ENCODE measurements around the gene TCF7L1. TPM values are rescaled to one million over a fixed set of nuclear protein-coding genes. Genes with fewer than 3 reads are reported as not detected.
"Not testable (repeated sequence)": the region's sequence is repeated elsewhere in the genome, so short reads cannot be mapped to it uniquely, and the experiment has no call there.

The TCF7L1 gene
- total RNA-seq, 1 donor from 2014 or later = 6.6 TPM

GRCh38 chr2:85318222-85319074 lies 185.3 kb downstream of the TCF7L1 start:
- TF ChIP-seq CTCF (IDR thresholded peaks at IDR 0.05; ENCODE audit: partially characterized antibody, unreplicated experiment) = no peak
- H3K4me1 Mint-ChIP-seq (ENCODE audit: low read depth, unreplicated experiment) = peaks cover 19% of the 10 kb centered on the region
- H3K27me3 Mint-ChIP-seq (ENCODE audit: unreplicated experiment) = peaks cover 4% of the 10 kb centered on the region
- no peak for DNase-seq
- peaks cover 7% of the 10 kb centered on the region for H3K9me3 Mint-ChIP-seq (ENCODE audit: unreplicated experiment)
- no peak overlapping the region for H3K27ac Mint-ChIP-seq (ENCODE audit: unreplicated experiment)
- H3K4me3 Mint-ChIP-seq (ENCODE audit: unreplicated experiment) = peak overlapping the region; percentile 51
- peaks cover 5% of the 10 kb centered on the region for H3K36me3 Mint-ChIP-seq (ENCODE audit: unreplicated experiment)

GRCh38 chr2:85319796-85320195 lies 186.6 kb downstream of the TCF7L1 start:
- Mint-ChIP-seq H3K36me3 (ENCODE audit: unreplicated experiment) (peaks cover 5% of the 10 kb centered on the region), H3K27ac (ENCODE audit: unreplicated experiment) (no peak overlapping the region), H3K4me1 (ENCODE audit: low read depth, unreplicated experiment) (peaks cover 9% of the 10 kb centered on the region), H3K27me3 (ENCODE audit: unreplicated experiment) (no peaks in the 10 kb centered on the region), H3K9me3 (ENCODE audit: unreplicated experiment) (peaks cover 4% of the 10 kb centered on the region), H3K4me3 (ENCODE audit: unreplicated experiment) (no peak overlapping the region)
- no peak for TF ChIP-seq CTCF (IDR thresholded peaks at IDR 0.05; ENCODE audit: partially characterized antibody, unreplicated experiment)
- DNase-seq = no peak

- Mint-ChIP-seq H3K27ac (ENCODE audit: unreplicated experiment) (no peak overlapping the region), H3K9me3 (ENCODE audit: unreplicated experiment) (peaks cover 8% of the 10 kb centered on the region), H3K27me3 (ENCODE audit: unreplicated experiment) (peaks cover 4% of the 10 kb centered on the region), H3K4me1 (ENCODE audit: low read depth, unreplicated experiment) (peaks cover 24% of the 10 kb centered on the region), H3K36me3 (ENCODE audit: unreplicated experiment) (peaks cover 9% of the 10 kb centered on the region), H3K4me3 (ENCODE audit: unreplicated experiment) (no peak overlapping the region)
- DNase-seq = no peak
- no peak for TF ChIP-seq CTCF (IDR thresholded peaks at IDR 0.05; ENCODE audit: partially characterized antibody, unreplicated experiment)
Measured at GRCh38 chr2:85323351-85323987, 190.3 kb downstream of the TCF7L1 start.

GRCh38 chr2:85323988-85324367 lies 190.8 kb downstream of the TCF7L1 start:
- not testable (repeated sequence) for H3K27ac Mint-ChIP-seq (ENCODE audit: unreplicated experiment); H3K4me3 Mint-ChIP-seq (ENCODE audit: unreplicated experiment); H3K9me3 Mint-ChIP-seq (ENCODE audit: unreplicated experiment); H3K36me3 Mint-ChIP-seq (ENCODE audit: unreplicated experiment); DNase-seq; H3K27me3 Mint-ChIP-seq (ENCODE audit: unreplicated experiment)
- H3K4me1 Mint-ChIP-seq (ENCODE audit: low read depth, unreplicated experiment) = peaks cover 23% of the 10 kb centered on the region

GRCh38 chr2:85324639-85325465 lies 191.7 kb downstream of the TCF7L1 start:
- peak overlapping the region; percentile 99 for H3K4me3 Mint-ChIP-seq (ENCODE audit: unreplicated experiment)
- H3K4me1 Mint-ChIP-seq (ENCODE audit: low read depth, unreplicated experiment) = peaks cover 23% of the 10 kb centered on the region
- H3K27me3 Mint-ChIP-seq (ENCODE audit: unreplicated experiment) = peaks cover 4% of the 10 kb centered on the region
- no peak overlapping the region for H3K27ac Mint-ChIP-seq (ENCODE audit: unreplicated experiment)
- no peak for DNase-seq
- TF ChIP-seq CTCF (IDR thresholded peaks at IDR 0.05; ENCODE audit: partially characterized antibody, unreplicated experiment) = no peak
- peaks cover 9% of the 10 kb centered on the region for H3K36me3 Mint-ChIP-seq (ENCODE audit: unreplicated experiment)
- peaks cover 8% of the 10 kb centered on the region for H3K9me3 Mint-ChIP-seq (ENCODE audit: unreplicated experiment)

Measured in glutamatergic neuron (in vitro differentiated cells).